Stimulated activated CD4-positive, alpha-beta T cell treated with anti-CD3 and anti-CD28 coated beads, Interleukin-4, amount 100 ng/mL, for 1 hour (primary cell): ENCODE results near the gene ADAP1.
A peak's percentile ranks its signal among the peaks of the same experiment; 100 is the strongest.
"Not testable (repeated sequence)": the region's sequence is repeated elsewhere in the genome, so short reads cannot be mapped to it uniquely, and the experiment has no call there.

Source experiments
- DNase-seq: peaks from one replicate; pipeline ENCODE4 v3.0.0-alpha.2; 2020

Gene ADAP1

DNA sequence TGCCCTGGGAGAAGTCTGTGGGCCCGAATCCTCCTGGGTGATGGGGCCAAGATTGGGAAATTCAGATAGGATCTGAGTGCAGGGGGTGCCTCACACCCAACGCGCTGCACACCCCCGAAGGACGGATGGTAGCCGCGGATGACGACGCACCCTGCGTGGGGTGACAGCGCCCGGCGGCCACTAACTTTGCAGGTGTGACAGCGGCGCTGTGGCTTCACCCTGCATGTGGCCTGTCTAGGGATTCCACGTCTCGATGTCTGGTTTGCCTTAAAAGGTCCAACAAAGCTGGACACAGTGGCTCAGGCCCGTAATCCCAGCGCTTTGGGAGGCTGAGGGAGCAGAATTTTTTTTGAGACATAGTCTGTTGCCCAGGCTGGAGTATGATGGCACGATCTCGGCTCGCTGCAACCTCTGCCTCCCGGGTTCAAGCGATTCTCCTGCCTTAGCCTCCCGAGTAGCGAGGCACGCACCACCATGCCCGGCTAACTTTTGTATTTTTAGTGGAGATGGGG, 18.6 kb downstream of the ADAP1 start:
- no peak for DNase-seq

DNA sequence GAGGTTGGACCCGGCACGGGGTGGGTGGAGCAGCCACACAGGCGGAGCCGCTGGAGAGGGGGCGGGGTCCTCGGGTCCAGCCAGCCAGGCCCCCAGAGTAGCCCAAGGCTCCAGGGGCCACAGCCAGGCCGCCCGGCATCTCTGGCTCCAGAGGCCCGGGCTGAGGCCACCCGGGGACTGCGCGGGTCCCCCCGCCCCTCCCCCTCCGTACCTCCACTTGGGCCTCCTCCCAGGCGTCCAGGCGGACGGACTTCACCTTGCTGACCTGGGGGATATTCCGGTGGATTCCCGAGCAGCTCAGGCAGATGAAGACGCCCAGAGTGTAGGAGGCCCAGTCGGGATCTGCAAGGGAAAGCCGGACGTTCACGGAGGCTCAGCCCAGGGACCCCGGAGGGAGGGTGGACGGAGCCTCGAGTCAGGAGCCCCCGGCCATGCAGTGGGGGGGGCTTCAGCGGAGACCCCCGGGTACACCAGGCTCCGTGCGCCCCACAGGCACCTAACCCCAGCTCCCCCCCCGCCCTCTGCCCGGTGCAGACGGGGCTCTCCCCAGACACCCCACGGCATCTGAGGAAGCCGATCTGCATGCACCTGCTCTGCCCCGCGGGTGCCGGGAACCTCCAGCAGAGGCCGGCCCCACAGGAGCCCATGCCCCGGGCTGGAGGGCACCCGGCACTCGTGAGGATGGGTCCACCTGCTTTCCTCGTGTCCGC, 19.2 kb downstream of the ADAP1 start:
- no peak for DNase-seq

DNA sequence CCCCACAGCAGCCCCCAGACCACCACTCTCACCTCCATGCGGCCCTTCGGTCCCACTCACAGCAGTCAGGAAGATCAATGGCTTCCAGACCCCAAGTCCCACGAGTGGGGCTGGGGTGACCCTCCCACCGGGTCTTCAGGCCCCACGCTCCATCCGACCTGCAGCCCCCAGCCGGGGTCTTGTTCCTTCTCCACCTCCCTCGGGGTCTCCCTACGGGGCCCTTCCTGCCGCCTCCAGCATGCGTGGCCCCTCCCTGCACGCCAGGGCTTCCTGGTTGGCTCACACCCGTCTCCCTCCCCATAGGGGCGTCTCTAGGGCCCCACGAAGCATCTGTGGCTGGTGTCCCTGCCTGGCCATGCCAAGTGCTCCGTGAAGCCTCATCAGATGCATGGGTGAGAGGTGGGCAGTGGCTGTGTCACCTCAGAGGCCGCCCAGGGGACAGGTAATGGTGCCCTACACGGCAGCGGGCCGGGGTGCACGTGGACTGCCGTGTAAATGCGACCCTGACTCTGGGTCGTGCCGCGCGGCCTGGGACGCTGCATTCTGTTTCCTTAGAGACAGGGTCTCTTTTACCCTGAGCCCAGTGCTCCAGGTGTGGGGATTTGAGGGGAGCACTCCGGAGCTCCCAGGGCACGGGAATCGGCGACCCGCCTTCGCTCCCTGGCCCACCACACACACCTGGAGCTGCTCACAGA, 19.9 kb downstream of the ADAP1 start:
- DNase-seq: no peak

DNA sequence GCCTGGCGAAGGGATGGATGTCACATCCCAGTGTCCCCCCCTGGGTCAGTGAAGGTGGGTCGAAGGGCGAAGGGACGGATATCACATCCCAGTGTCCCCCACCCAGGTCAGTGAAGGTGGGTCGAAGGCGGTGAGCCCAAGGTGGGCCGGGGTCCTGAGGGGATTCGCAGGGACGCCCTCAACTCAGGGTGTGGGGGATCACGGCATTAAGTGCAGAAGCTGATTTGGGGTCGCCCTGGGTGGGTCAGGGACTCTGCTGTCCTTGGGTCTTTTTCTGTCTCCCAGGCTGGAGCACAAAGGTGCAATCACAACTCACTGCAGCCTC, 21.9 kb downstream of the ADAP1 start:
- DNase-seq: no peak

DNA sequence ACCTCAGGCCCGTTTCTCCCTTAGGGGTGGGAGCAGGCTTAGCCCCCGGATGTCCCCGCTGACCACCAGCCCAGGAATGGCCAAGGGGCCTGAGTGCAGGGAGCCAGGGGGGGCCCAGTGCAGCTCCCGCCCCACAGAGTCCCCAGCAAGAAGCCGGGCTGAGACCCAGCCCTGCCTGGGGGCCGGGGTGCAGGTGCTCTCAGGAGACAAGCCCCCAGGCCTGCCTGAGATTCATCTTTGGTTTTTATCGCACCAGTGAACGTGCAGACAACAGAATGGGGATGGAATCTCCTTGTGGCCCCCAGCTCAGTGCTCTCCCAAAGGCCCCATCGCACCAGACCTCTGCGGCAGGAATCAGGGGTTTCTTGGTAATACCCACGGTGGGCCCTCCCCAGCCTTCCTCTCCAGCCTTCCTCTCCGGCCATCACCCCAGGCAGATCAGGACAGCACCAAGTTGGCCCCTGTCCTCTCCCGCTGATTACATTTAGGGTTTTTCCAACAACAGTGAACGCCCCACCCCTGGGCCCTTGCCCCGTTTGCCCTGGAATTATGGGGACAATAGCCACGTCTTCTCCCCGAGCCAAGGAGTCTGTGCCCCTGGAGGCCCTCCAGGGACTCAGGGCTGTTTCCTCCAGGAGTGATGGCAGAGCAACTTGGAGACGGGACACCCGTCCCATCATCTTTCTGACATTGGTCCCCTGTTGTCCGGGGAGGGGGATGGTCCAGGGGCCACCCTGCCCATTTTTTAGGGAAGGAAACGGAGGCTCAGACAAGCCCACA, 22.4 kb downstream of the ADAP1 start:
- no peak for DNase-seq

DNA sequence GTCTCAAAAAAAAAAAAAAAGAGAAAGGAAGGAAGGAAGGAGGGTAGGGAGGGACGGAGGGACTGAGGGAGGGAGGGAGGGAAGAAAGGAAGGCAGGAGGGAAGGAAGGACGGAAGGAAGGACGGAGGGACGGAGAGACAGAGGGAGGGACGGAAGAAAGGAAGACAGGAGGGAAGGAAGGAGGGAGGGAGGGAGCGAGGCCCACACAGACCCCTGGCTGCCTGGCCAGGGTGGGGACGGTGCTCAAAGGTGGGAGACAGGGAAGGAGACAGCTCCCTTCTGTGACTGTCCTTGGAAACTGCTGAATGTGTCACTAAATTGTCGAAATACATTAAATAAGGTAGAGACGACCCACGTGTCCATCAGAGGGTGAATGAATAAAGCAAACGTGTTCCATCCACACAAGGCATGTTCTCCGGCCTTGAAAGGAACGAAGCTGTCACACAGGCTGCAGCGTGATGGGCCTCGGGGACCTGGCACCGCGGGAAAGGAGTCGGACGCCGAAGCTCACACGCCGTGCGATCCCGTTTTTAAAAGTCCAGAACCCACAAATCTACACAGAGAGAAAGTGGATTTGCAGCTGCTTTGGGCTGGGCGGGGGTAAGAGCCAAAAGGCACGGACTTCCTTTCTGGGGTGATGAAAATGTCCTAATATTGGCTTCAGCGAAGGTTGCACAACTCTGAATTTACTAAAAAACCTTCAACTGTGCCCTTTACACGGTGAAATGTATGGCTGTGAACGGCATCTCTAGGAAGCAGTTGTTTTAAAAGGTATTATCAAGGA, 23.3 kb downstream of the ADAP1 start:
- DNase-seq: no peak

DNA sequence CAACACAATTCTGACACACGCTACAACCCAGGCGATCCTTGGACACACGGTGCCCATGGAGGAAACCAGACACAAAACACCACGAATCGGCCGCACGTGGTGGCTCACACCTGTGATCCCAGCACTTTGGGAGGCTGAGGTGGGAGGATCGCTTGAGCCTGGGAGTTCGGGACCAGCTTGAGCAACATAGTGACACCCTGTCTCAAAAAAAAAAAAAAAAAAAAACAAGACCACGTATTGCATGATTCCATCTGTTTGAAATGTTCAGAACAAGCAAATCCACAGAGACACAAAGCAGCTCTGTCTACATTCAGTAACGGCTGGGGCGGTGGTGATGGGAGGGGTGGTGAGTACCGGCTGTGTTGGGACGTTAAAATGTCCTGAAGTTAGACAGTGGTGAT, 25.2 kb downstream of the ADAP1 start:
- DNase-seq: peak; percentile 1

DNA sequence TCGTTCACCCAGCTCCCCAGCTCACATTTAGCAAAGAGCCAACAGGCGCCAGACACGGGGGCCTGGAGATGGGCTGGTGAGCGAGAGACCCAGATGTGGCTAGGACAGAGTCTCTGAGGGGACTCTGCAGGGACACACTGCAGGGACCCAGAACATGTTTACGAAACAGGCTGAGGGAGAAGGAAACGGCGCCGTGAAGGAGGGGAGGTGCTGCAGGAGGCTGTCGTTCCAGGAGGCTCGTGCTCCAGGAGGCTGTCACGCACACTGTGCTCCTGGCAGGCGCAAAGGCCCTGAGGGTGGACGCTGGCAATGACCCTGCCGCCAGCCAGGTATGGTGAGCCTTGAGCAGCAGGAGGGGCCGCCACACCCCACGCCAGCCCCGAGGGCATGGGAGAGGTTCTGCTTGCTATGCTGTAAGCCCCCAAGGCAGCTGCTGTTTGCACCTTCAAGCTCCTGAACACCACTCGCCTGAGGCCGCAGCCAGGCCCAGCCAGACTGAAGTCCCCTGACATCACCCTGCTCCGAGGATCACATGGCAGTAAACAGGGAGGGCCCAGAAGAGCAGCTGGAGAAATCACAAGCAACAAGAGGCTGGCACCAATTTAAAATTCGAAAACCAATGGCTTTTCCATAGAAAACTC, 27.3 kb downstream of the ADAP1 start:
- DNase-seq: peak; percentile 4

DNA sequence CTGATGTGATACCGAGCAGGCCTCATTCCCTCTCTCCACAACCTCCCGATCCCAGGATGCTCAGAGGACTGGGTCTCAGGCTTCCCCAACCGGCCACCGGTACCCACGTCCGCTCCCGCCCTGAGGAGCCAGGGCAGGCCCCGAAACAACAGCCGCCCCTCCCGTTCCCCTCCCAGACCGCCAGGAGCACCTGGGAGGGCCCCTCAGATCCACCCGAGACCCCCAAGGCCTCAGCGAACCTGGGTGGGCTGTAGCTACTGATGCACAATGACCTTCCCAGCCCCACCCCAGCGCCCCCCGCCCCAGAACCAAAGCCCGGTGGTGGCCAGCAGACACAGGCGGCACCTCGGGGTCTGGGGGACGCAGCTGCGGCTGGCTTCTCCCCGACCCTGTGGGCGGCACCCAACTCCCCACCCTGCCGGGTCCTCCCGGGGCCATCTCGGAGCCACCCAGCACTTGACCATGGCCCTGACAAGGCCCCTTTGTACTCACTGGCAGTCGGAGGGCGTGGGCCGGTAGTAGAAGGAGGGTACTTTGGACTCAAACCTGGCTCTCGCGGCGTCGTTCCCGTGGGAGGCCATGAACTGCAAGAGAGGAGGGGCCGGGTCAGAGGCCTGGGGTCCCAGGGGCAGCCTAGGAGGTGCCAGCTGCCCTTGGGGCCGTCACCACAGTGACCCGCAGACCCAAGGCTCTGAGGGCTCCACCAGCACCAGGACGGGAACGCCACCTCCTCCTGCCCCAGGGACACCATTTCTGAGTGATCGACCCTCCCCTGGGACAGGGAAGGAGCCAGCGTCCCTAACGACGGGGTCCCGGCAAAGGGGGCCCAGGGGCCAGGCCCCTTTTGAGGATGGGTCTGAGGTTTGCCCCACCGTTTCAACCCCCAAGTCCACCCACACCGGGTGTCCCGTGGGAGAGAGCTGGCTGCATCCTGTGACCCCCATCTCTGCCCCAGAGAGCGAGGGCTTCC, 28.1 kb downstream of the ADAP1 start:
- peak; percentile 2 for DNase-seq

DNA sequence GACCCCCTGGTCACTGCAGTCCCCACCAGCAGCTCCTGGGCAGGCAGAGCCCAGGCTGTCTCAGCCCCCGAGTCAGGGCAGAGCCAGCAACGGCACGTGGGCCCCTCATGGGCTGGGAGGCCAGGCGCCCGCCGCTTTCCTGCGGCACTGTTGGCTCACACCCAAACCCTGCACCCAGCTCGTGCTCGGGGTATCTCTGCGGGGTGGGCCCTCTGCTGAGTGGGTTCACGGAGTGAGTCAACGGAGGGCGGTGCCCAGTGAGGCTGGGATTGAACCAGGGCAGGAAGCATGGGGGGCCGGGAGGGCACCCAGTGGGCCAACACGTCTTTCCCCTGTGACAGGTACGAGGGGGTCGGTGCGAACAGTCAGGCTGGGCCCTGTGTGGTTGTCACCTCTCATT, 28.9 kb downstream of the ADAP1 start:
- DNase-seq: no peak

DNA sequence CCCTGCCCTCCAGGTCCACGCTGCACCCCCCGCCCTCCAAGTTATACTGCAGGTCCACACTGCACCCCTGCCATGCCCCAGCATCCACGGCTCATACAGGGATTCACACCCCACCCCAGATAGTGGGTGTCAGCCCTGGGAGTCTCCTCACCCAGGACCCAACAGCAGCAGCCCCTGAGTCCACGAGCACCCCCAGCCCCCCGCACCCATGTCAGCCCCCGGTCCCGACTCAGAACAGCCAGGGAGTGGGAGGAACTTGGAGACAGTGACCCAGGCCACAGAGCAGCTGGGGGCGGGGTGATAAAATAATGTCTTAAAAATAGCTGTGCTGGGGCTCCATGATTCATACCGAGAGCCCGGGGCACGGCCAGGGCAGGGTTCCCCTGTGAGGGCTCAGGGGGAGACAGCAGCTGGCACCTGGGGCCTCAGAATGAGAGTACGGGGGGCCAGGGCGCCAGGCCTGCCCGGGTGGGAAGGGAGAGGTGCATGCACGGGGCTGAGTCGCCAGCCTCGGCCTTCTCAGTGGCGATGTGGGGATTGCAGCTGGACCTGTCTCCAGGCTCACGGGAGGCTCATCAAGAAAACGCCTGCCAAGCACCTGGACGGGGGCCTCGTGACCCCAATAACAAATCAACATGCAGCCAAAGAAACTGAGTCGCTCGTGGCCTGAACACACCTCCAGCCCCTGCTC, 29.8 kb downstream of the ADAP1 start:
- DNase-seq: peak; percentile 56

DNA sequence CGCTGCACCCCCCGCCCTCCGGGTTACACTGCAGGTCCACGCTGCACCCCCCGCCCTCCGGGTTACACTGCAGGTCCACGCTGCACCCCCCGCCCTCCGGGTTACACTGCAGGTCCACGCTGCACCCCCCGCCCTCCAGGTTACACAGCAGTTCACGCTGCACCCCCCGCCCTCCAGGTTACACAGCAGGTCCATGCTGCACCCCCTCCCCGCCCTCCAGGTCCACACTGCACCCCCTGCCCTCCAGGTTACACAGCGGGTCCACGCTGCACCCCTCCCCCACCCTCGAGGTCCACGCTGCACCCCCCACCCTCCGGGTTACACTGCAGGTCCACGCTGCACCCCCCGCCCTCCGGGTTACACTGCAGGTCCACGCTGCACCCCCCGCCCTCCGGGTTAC, 30.4 kb downstream of the ADAP1 start:
- not testable (repeated sequence) for DNase-seq

DNA sequence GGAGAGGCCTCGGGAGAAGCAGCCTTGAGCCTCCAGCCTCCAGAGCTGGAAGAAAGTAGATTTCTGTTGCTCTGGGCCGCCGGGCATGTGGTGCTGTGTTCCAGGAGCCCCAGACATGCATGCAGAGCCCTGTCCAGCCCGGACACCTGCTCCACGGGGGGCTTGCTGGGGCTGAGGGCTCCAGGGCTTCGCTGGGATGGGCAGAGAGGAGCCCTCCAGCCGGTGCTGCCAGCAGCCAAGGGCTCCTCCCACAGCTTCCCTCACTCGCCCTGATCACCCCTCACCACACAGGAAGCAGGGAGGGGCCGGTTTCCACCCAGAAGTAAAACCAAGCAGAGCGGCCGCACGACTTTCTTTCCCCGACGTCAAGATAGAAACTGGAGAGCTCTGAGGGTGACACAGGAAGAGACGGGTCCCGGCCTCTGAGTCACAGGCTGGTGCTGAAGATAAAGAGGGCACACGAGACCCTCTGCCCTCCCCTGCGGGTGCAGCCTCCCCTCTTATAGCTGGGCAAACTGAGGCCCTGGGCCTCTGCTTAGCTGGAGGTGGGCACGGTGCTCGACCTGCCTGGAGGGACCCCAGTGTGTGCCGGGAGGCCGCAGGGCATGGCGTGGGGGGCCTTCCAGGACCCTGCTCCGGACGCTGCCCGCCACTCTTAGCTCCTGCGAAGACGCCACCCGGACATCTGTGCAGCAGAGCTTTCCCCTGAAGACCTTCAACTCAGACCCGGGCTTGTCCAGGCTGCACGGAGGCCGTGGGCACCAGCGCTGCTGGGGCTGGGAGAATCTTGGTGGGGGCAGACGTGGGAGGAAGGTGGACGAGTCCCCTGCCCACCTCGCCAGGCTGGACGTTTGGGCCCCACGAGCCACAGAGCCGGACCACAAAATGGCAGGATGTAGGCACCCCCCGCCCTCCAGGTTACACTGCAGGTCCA, 31.1 kb downstream of the ADAP1 start:
- peak; percentile 89 for DNase-seq

DNA sequence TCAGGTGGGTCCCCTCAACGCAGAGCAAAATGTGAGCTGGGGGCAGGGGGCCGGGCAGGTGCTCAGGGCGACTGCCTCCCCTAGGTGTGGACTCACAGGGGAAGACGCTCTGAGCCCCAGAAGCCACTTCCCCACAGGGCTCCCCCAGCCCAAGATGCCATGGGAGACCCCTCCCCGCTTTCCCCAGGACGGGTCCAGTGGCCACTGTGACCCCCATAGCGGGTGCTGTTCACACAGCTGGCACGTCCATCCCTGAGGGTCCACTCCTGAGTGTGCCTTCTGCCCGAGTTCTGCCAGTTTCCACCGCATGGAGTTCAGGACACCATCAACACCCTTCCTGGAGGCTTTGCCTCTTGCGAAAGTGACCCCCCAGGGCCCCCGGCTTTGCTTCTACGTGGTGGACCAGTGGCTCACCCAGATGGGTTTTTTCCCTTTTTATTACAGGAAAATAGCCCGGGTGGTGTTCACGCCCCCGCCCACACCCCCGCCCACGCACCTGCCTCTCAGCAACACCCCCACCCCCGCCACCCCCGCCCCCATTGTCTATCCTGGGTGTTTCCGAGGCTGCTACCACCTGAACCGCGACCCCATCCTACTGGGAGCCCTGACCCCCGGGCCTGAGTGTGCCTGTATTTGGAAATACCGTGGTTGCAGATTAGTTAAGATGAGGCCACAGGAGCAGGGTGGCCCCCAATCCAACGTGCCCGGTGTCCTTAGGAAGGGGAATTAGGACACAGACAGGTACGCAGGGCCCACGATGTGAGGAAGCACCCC, 32.0 kb downstream of the ADAP1 start:
- DNase-seq: peak; percentile 55

DNA sequence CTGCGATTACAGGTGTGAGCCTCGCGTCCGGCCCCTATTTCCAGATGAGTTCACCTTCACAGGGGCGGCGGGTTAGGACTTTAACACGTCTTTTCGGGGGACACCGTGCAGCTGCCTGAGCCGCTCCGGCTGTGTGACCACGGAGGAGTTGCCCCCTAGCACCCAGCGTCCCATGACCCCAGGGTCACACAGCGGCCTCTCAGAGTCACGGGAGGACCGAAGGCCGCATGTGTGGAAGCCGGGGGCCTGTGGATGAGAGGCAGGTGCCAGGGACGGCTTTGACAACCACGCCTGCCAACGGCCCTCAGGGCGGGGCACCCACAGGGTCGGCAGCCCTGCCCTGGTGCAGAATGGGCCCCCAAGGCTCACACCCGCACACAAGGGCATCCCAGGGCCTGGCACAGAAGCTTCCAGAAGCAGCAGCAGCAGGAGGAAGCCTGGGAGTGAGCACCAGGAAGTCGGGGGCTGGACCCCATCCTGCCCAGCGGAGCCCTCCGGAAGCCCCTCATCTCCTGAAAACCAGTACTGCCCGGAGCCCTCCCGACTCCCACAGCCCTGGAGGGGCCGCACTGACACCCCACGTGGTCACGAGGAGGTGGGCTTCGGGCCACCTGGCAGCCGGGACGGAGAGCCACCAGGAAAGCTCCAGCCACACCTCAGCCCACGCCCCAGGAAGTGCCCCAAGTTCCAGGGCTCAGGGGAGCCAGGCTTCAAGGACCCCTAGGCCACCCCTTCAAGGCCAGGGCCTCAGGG, 32.7 kb downstream of the ADAP1 start:
- DNase-seq: peak; percentile 10

DNA sequence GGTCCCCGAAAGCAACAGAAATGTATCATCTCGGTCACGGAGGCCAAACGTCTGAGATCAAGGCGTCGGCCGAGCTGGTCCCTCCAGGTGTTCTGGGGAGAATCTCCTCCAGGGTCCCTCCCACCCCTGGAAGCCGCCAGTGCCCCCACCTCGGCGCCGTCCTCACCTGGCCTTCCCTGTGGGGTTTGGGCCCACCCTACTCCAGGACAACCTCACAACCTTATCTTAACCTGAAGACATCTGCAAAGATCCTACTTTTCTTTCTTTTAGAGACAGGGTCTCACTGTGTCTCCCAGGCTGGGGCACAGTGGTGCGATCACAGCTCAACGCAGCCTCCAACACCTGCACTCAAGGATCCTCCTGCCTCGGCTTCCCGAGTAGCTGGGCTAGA, 33.4 kb downstream of the ADAP1 start:
- DNase-seq: peak; percentile 1

DNA sequence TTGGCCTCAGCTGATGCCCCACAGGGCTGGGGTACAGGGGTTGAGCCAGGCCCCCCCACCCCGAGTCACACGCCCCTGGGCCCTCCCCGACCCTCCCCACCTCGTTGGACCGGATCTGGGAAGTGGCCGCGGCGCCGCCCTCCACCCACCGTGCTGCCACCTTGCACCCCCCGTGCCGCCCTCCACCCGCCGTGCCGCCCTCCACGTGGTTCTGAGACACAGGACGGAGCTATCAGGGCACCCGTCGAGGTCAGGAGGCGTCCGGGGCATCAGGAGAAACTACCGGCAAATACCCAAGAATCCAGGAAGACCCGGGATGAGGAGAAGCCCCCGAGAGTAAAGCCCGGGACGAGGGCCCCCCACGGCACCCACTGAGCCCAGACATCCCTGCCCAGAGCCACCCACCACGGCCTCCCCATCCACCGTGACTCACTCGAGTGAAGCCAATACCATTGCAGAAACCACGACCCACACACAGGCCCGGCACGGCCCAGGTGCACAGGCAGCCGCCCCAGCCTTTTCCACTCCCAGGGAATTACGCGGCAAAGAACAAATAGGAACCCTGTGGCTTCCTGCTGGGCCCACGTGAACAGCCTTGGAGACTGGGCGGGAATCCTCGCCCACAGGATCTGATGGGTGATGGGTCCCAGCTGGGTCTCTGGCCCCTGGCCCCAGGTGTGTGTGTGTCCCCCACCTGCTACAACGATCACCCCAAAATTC, 34.0 kb downstream of the ADAP1 start:
- DNase-seq: peak; percentile 40
